Nephron (organoid): ENCODE results near the gene CYP2A7.
"Not testable (repeated sequence)": the region's sequence is repeated elsewhere in the genome, so short reads cannot be mapped to it uniquely, and the experiment has no call there.

Experiments
- H3K27ac Mint-ChIP-seq, 3 experiments: 2 replicates each; pipeline ENCODE4 v1.8.0; 2020; ENCODE audit warnings: mixed read lengths in 3 of 3, mild to moderate bottlenecking in 2 of 3, moderate library complexity in 1 of 3
- H3K27me3 Mint-ChIP-seq: 2 replicates; pipeline ENCODE4 v1.8.0; 2021; ENCODE audit warnings: low read depth, mild to moderate bottlenecking, moderate library complexity, mixed read lengths
- H3K36me3 Mint-ChIP-seq: 2 replicates; pipeline ENCODE4 v1.8.0; 2020; ENCODE audit warnings: low read depth, mixed read lengths
- H3K4me1 Mint-ChIP-seq: 2 replicates; pipeline ENCODE4 v1.8.0; 2020; ENCODE audit warnings: mixed read lengths
- H3K4me3 Mint-ChIP-seq, 3 experiments: 2 replicates each; pipeline ENCODE4 v1.8.0; 2020; ENCODE audit warnings: mild to moderate bottlenecking in 3 of 3, mixed read lengths in 3 of 3, moderate library complexity in 2 of 3
- H3K9me3 Mint-ChIP-seq: 2 replicates; pipeline ENCODE4 v1.8.0; 2020; ENCODE audit warnings: mixed read lengths
- TF ChIP-seq, protein P1 (sequence below), 3 experiments: fragments of 200-600 bp; sonication (generic); IDR thresholded peaks; one replicate each; pipeline ENCODE4 v1.5.0; 2021; ENCODE audit warnings: antibody characterized with exemption in 3 of 3; ENCODE audit not compliant: unreplicated experiment in 3 of 3

CYP2A7 gene

DNA sequence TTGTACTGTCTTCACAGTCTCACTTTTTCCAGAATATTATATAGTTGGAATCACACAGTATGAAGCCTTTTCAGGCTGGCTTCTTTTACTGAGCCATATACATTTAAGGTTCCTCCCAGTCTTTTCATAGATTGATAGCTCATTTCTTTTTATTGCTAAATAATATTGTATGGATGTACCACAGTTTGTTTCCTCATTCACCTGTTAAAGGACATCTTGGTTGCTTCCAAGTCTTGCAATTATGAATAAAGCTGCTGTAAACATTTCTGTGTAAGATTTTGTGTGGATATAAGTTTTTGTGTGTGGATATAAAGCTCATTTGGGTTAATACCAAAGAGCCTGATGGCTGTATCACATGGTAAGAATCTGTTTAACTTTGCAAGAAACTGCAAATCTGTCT is 24.5 kb upstream of the CYP2A7 start:
- Mint-ChIP-seq H3K27ac (no peak overlapping the region), H3K36me3 (no peaks in the 10 kb centered on the region), H3K4me3 (no peak overlapping the region), H3K27me3 (peaks cover 37% of the 10 kb centered on the region), H3K4me1 (no peaks in the 10 kb centered on the region), H3K9me3 (peaks cover 5% of the 10 kb centered on the region)
- TF ChIP-seq, protein P1, sequence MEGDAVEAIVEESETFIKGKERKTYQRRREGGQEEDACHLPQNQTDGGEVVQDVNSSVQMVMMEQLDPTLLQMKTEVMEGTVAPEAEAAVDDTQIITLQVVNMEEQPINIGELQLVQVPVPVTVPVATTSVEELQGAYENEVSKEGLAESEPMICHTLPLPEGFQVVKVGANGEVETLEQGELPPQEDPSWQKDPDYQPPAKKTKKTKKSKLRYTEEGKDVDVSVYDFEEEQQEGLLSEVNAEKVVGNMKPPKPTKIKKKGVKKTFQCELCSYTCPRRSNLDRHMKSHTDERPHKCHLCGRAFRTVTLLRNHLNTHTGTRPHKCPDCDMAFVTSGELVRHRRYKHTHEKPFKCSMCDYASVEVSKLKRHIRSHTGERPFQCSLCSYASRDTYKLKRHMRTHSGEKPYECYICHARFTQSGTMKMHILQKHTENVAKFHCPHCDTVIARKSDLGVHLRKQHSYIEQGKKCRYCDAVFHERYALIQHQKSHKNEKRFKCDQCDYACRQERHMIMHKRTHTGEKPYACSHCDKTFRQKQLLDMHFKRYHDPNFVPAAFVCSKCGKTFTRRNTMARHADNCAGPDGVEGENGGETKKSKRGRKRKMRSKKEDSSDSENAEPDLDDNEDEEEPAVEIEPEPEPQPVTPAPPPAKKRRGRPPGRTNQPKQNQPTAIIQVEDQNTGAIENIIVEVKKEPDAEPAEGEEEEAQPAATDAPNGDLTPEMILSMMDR (IDR thresholded peaks at IDR 0.05; ENCODE audit: unreplicated experiment in 3 of 3) = no peak

DNA sequence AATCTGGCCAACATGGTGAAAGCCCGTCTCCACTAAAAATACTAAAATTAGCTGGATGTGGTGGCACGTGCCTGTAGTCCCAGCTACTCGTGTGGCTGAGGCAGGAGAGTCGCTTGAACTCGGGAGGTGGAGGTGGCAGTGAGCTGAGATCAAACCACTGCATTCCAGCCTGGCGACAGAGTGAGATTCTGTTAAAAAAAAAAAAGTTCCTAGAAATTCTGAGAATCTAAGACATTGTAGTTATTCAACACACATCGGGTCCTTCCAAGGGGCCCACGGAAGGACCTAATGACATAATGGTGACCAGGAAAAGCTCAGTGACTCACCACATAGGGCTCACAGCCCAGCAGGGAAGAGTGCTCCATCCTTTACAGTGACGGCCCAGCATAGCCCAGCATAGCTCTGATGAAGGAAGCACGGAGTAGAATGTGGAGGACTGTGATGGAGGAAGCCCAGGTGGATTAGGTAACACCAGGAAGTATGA is 22.7 kb upstream of the CYP2A7 start:
- not testable (repeated sequence) for H3K36me3 Mint-ChIP-seq, H3K27ac Mint-ChIP-seq, H3K9me3 Mint-ChIP-seq, H3K4me3 Mint-ChIP-seq, H3K4me1 Mint-ChIP-seq
- peaks cover 34% of the 10 kb centered on the region for H3K27me3 Mint-ChIP-seq

DNA sequence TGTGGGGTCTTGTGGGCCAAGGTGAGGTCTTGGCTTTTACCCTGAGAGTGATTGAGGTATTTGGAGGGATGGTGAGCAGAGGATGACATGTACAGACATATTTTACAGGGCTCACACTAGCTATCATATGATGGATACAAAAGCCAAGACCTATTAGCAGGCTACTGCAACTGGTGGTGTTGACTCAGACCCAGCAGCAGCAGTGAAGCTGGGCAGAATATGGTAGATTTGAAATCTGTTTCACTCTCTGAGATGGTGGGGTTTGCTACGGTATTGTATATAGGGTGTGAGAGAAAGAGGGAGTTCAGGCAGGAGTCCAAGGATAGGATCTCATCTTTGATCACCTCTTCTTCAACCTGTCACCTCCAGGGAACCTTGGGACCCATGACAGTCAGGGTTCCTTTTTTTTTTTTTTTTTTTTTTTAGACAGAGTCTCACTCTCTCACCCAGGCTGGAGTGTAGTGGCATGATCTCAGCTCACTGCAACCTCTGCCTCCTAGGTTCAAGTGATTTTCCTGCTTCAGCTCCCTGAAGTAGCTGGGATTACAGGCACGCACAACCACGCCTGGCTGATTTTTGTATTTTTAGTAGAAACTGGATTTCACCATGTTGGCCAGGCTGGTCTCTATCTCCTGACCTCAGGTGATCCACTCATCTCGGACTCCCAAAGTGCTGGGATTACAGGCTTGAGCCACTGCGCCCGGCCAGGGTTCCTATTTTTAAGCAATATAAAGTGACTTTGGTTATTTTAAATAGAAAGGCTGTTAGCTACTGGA is 20.1 kb upstream of the CYP2A7 start:
- H3K4me1 Mint-ChIP-seq, H3K9me3 Mint-ChIP-seq, H3K27ac Mint-ChIP-seq, H3K36me3 Mint-ChIP-seq, H3K4me3 Mint-ChIP-seq: not testable (repeated sequence)
- H3K27me3 Mint-ChIP-seq = peaks cover 20% of the 10 kb centered on the region

DNA sequence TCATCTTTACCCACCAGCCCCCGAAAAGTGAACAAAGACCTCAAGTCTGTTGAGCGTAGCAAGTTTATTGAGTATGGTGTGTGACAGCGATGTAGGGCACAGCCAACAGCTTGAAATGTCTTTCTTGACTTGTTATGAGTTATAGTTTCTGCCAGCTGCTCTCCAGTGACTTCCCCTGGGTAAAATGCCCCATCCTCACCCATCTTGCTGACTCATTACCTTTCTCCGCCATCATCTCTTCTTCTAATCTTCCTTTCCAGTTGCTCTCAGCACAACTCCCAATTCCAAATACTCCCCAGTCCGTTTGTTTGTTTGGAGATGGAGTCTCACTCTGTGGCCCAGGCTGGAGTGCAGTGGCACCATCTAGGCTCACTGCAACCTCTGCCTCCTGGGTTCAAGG is 18.5 kb upstream of the CYP2A7 start:
- H3K27me3 Mint-ChIP-seq = peaks cover 20% of the 10 kb centered on the region
- not testable (repeated sequence) for H3K4me3 Mint-ChIP-seq, H3K36me3 Mint-ChIP-seq, H3K9me3 Mint-ChIP-seq, H3K27ac Mint-ChIP-seq, H3K4me1 Mint-ChIP-seq

DNA sequence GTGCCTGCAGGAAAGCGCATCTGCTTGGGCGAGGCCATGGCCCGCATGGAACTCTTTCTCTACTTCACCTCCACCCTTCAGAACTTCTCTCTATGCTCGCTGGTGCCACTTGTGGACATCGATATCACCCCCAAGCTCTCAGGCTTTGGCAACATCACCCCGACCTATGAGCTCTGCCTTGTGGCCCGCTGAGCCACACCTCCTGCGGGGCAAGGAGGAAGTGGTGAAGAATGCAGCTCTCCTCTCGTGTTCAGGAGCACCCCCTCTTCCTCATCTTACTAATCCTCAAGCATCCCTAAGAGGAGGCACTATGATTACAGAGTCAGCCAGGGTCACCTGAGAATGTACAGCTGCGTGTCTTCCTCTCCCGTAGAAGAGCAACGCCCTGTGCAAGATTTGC is 17.9 kb upstream of the CYP2A7 start:
- H3K36me3 Mint-ChIP-seq, H3K9me3 Mint-ChIP-seq, H3K27ac Mint-ChIP-seq, H3K4me3 Mint-ChIP-seq, H3K4me1 Mint-ChIP-seq: not testable (repeated sequence)
- H3K27me3 Mint-ChIP-seq = peaks cover 20% of the 10 kb centered on the region

DNA sequence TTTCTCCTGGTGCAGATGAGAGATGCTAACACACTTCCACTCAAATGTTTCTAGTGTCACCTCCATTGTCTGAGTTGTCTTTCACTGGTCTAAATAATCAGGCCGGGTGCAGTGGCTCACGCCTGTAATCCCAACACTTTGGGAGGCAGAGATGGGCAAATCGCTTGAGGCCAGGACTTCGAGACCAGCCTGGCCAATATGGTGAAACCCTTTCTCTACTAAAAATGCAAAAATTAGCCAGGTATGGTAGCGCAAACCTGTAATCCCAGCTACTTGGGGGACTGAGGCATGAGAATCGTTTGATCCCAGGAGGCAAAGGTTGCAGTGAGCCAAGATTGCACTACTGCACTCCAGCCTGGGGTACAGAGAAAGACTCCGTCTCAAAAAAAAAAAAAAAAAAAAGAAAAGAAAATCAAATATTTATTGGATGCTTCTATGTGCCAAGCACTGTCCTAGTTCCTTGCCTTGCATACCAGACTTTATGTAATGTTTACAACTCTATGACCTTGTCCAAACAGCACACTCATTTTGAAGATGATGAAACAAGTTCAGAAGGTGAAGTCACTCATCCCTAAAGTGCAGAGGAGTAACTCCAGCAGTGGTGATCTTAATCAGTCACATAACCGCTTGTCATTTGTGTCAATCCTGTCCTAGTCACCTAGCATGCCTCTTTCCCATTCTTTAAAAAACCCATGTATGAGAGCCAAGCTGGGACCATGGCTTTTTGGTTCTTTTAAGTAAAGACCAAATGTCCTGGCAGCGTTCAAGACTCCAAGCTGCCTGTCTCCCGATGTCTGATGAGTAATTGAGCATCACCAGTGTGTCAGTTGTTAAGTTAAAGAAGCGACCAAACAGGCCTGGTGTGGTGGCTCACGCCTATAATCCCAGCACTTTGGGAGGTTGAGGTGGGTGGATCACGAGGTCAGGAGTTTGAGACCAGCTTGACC is 15.1 kb upstream of the CYP2A7 start:
- H3K27me3 Mint-ChIP-seq = peaks cover 20% of the 10 kb centered on the region
- H3K27ac Mint-ChIP-seq, H3K9me3 Mint-ChIP-seq, H3K36me3 Mint-ChIP-seq, H3K4me3 Mint-ChIP-seq, H3K4me1 Mint-ChIP-seq: not testable (repeated sequence)

DNA sequence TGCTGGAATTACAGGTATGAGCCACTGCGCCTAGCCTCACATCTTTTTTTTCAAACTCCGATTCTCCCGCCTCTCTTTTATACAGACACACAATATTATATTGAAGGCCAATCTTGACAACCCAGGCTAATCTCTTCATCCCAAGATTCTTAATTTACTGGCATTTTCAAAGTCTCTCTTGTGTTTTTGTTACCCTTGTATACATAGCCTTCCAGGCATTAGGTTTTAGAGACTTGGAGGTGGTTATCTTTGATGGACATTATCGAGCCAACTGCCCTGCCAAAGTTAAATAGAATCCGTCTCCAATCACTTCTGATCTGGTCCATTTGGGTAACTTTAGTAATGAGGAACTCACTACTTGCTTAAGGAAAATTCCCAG is 14.4 kb upstream of the CYP2A7 start:
- Mint-ChIP-seq H3K27me3 (peaks cover 18% of the 10 kb centered on the region), H3K4me3 (no peak overlapping the region), H3K27ac (no peak overlapping the region), H3K36me3 (no peaks in the 10 kb centered on the region), H3K4me1 (no peaks in the 10 kb centered on the region), H3K9me3 (no peaks in the 10 kb centered on the region)
- TF ChIP-seq, protein P1 (IDR thresholded peaks at IDR 0.05; ENCODE audit: unreplicated experiment in 3 of 3) = no peak

DNA sequence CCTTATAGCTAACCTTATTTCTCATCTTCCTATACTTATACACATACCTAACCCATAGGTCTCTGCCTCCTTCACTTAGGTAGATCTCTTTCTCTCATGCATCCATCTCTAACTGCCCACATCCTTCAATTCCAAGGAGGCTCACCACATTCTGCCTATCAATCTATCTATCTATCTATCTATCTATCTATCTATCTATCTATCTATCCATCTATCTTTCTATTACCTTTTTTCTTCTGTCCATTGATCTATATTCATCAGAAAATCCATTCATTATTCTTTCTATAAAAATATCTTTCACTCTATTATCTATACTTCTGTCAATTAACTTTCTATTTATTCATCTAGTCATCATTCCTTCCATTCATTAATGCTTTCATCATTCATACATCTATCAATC is 11.1 kb upstream of the CYP2A7 start:
- Mint-ChIP-seq H3K4me3 (no peak overlapping the region), H3K27ac (no peak overlapping the region), H3K27me3 (peaks cover 25% of the 10 kb centered on the region), H3K4me1 (no peaks in the 10 kb centered on the region), H3K36me3 (no peaks in the 10 kb centered on the region), H3K9me3 (no peaks in the 10 kb centered on the region)
- TF ChIP-seq, protein P1 (IDR thresholded peaks at IDR 0.05; ENCODE audit: unreplicated experiment in 3 of 3) = no peak
